Measurements from ENCODE around the gene CPZ.
A peak's percentile ranks its signal among the peaks of the same experiment; 100 is the strongest.

Gene CPZ

DNA sequence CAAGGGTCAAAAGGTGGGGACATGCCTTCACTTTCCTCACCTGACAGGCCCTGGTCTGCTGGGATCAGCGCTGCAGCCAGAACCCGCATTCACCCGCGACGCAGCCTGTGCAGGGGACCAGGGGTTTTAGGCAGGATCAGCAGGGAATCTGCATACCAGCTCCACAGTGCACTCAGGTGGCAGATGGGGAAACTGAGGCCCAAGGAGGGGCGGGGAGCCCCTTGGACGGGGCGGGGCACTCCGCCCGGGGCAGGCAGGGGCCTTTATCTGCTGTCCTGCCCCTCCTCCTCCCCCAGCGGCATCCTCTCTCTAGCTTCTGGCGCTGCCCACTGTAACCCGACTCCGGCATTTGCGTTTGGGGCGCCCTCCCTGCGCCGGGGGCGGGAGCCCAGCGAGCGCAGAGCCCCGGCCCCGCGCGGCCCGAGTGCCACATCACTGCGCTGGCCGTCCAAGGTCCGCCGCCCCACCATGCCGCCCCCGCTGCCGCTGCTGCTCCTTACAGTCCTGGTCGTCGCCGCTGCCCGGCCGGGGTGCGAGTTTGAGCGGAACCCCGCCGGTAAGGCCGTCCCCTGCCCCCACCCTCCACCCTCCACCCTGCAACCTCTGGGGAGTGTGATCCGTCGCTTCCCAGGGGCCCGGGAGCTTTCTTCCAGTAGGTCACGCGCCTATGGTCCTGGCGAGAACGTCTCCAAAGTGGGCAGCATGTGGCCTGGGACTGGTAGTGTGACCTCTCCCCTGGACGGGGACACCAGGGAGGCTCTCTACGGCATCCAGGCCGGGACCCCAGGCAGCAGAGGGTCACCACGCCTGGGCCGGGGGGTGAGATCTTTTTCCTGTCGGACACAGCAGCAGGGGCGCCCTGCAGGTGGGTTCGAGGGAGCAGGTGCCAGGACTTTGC, at the start of gene CPZ:
Gene CPZ, plus strand, starts transcription at position 400 of the 898 bp plus-strand sequence. Its CDS starts 69 bp downstream, at position 469.
- DNase-seq = peak; percentile 1

DNA sequence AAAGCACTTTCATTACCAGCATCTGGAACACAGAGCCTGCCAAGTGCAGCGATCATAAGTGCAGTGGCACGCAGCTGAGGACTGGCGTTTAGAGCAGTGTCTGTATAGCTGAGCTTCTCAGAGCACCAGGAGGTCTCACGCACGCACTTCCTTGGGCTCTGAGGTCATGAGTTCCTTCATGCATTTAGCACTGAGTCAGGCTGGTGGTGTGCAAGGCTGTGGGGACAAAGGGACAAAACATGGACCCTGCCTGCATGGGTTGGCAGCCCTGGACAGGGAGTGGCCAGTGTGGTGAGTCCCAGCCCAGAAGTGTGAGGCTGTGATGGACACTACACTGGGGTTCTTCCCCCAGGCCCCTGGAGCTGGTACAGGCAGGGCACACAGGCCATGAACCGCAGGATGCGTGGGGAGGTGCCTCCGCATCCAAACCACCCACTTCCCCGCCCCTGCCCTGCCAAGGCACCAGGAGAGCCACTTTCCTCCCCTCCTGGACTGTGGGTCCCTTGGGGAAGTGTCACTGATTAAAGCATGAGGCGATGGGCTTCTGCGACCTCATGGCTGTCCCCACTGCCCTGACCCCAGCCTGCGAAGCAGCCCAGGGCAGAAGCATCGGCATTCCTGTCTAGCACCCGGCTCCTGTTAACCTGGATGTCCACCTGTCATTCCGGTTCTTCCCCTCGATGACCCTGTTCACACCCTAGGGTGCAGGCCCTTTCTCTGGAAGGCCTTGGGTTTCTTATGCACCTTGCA, 49.6 kb upstream of the CPZ start:
- no peak for DNase-seq

DNA sequence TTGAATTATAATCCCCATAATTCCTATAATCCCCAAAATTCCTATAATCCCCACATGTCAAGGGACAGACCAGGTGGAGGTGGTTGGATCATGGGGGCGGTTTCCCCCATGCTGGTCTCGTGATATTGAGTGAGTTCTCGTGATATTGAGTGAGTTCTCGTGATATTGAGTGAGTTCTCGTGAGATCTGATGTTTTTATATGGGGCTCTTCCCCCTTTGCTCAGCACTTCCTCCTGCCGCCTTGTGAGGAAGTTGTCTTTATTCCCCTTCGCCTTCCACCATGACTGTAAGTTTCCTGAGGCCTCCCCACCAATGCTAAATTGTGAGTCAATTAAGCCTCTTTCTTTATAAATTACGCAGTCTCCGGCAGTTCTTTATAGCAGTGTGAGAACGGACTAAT, 48.9 kb upstream of the CPZ start:
- DNase-seq = no peak

DNA sequence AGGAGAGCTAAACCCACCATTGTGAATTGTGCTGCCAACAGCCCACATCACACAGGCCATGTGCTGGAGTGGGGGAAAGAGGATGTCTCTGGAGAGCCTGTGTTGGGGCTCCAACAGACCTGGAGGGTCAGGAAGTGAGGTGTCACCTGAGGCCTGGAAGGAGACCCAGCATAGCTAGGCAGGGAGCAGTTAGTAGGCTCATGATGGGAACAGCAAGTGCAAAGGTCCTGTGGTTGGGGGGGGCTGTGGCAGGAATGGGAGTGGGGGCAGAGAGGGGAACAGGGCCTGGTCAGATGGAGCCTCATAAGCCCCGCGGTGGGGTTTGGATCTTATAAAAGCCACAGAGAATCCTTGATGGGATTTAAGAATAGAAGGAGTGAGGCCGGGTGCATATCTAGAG, 48.3 kb upstream of the CPZ start:
- no peak for DNase-seq

DNA sequence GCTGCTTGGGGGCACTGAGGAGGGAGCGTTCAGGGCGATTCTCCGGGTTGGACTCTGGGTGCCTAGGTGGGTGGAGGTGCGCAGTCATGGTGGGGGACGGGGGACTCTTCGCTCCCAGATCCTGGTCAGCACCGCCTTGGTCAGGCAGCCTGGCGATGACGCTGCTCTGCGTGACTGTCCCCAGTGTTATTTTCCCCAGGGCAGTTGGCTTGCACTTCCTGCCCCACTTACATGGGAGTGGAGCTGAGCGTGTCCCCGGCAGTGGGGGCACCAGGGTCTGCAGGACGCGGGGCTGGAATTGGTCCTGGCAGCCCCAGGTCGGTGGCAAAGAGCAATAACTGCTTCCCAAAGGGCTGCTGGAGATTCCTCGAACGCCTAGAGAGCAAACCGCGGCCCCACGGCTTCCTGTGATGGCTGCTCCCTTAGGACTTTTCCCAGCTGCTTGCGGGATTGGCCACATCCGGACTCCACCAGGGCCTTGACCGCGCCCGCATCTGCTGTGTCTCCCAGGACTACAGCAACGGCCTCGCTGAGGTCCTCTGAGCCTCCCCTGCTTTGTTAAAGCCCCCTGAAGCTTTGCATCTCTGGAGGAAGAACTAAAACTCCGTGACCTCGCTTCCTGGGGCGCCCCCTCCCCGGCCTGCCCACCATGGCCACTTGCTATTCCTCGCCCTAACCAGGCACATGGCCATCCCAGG, 47.7 kb upstream of the CPZ start:
- DNase-seq = no peak

DNA sequence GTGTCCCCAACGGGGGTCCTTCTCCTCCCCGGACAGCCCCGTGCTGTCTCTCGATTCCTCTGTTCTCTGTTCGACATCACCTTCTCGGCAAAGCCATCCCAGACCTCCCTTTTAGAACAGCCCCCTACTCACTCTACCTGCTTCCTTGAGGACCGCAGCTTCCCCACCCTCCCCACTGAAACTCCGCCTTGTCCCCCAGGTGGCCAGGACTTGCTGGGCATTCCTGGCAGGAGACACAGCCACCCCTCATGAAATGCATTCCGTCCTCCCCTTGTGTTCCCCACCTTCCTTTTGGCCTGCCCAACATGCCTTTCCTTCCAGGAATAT, 47.2 kb upstream of the CPZ start:
- no peak for DNase-seq

DNA sequence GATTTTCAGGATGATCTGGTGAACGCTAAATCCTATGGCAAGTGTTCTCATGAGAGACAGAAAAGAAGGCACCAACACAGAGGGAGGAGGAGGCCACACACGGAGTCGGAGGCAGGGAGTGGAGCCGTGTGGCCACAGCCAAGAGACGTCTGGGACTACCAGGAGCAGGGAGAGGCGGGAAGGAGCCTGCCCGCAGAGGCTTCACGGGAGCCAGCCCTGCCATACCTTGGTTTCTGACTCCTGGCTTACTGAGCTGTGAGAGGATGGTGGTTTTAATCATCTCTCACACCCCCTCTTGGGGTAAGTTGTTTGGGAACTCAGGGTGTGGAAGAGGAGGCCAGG, 45.8 kb upstream of the CPZ start:
- no peak for DNase-seq

DNA sequence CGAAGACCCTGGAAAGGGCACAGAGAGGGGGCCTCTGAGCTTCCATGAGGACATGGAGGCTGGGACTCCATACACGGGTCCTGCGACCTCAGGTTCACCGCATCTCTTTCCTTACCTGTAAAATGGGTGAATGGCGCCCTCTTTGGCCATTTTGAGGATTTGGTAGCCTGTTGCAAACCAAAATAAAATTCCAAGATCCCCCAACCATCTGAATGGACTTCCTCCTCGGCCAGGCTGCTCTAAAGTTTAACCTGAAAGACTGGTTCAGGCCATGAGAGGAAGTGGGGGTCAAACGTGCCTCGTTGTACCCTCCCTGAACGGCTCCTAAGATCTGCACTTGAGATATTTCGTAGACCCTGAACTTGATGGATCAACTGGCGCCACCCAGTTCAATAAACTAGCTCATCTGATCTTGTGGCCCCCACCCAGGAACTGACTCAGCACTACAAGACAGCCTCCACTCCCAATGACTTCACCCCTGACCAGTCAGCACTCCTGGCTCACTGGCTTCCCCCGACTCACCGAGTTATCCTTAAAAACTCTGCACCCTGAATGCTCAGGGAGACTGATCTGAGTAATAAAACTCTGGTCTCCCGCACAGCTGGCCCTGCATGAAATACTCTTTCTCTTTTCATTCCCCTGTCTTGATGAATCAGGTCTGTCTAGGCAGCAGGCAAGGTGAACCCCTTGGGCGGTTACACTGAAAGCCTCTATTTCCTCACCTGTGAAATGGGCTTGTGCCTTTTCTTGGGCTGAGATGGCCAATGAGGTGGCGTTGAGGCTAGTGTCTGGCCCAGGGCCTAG, 45.3 kb upstream of the CPZ start:
- no peak for DNase-seq

DNA sequence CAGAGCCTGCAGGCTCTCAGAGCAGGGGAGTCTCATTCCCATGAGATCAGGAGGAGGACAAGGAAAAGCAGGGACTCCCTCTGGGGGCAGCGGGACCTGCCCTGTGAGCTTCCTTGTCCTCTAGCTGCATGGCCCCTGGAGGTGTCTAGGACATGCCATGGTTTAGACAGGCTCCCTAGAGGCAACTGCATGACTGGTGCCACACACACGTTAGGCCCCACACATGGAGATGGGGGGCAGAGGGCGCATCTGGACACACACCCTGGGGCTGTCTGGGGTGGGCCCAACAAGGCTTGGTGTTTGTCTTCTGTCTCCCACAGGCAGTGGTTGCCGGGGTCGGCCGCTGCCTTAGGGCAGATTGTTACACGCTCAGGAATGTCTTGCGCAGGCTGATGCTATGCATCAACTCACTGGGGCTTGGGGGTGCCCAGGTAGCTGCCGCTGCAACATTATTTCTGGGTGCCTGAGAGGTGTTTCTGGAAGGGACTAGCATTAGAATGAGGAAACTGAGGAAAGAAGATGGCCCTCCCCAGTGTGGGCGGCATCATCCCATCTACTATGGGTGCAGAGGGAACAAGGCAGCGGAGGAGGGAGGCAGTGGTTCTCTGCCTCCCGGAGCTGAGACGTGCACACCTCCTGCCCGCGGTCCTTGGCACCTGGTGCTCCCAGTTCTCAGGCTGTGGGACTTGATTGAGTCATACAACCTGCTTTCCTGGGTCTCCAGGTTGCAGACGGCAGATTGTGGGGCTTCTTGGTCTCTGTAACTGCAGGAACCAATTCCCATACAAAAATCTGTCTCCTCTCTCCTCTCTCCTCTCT, 44.4 kb upstream of the CPZ start:
- DNase-seq = no peak

DNA sequence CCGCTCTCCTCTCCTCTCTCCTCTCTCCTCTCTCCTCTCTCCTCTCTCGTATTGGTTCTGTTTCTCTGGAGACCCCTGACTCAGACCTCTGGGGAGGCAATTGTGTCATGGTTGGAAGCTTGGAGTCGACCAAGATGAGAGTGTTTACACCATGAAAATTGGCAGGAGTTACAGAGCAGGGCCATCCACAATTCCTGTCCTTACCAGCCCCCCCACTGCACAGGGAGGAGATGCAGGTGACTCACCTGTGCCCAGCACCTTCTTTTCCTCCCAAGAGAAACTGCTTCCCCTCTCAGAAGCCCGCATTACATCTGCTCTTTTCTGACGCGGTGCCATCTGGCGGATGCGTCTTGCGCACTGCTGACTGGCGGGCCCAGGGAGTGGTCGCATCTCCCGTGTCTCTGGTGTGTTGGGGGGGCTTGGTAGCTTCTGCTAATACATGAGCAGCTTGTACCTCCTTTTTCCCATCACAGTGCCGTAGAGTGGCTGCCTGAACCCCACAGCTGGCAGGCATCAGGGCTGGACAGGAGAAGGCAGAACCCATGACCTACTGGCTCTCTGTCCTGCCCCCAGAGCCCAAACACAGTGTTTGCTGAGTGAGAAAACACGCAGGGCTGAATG, 43.7 kb upstream of the CPZ start:
- no peak for DNase-seq

DNA sequence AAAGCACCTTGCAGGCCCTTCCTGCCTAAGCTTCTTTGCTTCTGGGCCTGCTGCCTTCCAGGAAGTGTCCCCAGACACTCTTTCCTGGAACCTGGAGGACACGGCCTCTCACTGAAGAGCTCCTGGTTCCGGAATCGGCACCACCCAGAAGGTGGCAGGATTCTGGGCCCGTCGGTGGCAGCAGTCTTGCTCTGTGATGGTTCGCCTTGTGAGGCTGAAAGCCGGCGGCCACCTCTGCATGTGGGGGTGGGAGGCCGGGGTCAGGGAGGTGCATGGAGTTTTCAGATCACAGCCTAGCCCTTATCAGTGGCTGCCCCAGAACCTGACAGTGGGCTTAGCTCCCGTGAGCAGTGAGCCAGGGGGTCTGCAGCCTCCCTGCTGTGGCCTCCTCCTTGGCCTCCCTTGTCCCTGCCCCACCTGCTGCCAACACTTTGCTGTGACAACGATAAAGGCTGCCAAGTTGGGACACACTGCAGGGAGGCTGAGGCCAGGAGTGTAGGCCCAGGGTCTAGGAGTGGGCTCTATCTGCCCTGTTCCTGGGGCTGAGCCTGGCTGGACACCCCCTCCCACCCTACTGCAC, 43.1 kb upstream of the CPZ start:
- no peak for DNase-seq

DNA sequence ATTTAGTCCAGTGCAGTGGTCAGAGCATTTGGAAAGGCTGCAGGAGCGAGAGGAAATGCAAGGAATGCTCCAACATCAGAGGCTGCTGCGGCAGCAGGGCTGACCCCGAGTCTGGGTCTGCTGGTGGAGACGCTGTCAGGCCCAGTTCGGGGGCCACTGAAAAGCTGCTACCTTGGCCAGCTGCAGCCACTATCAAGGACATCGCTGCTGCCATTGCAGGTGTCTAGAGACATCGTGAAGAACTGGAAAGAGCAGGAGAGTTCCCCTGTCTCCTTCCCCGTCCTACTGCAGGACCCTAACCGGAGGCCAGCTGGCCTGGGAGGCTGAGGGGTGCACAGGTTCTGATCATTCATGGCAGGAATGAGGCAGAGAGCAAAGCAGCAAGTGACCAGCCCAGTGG, 41.9 kb upstream of the CPZ start:
- no peak for DNase-seq

DNA sequence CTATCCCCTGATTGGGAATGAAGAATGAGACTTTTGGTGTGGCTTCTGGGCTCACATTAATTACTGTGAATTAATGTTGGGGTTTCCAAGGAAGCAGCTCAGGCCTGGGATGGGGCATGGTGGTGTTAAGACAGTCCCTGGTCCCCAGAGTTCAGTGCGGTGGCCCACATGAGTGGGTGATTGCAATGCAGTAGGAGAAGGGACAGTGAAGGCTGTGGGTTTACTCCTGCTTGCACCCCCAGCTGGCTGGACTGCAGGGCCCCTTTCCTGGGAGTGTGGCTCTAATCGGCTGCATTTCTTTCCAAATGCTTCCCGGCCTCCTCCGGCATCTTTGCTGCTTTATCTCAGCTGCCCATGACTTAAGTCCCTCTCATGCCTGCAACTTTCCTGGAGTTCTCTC, 40.5 kb upstream of the CPZ start:
- DNase-seq = no peak

DNA sequence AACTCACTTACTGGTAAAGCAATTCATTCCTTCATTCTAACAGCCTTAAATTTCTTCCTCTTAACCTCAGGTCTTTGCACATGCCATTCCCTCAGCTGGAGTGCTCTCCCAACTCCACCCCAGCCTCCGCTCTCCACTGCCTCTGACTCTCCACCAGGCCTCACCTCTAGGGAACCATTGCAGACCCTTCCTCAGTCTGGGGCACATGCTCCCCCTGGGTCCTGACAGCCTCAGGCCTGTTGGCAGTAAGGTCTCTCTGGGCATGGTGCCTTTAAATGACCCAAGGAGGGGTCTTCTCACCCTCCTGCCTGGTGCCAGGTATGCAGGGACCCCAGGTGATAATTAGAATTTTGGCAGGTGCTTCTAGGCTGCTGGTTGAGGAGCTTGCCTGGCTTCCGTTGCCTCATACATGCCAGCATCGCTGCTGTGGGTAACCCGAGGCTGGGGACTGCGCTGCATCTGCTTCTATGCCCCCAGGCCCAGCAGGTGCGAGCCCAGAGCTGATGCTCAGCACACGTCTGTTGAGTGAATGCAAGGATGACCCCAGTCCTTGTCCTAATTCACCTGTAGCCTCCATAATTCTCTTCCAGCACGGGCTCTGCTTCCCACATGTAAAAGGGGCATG, 39.9 kb upstream of the CPZ start:
- DNase-seq = no peak

DNA sequence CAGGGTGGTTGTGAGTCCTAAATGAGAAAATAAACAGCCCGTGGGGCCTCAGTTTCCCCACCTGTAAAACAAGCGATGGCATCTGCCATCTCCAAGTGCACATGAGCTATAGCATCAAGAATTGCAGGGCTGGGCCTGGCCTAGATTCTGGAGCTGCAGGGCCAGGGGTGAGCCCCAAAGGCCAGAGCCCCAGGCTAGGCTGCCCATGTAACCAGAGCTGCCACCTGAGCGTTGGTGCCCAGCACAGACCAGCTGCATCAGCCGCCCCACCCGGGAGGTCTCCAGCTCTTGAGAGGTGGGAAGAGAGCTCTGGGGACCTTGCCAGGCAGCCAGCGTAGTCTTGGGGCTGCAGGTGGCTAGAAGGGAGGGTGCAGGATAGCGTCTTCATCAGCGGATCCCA, 39.3 kb upstream of the CPZ start:
- no peak for DNase-seq

DNA sequence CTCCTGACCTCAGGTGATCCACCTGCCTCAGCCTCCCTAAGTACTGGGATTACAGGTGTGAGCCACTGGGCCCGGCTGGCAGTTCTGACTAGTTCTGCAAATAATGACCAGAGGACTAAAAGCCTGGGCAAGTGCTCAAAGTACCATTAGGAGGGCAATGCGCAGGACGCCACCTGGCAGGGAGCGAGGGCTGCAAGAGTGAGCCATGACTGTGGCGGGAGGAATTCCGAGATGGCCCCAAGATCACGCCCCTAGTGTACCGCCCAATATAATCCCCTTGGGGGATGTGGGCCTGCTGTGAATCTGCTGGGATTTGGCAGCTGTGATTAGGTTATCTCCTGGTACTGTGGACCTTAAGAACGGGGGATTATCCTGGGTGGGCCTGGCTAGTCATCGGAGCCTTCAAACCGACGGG, 38.6 kb upstream of the CPZ start:
- no peak for DNase-seq

DNA sequence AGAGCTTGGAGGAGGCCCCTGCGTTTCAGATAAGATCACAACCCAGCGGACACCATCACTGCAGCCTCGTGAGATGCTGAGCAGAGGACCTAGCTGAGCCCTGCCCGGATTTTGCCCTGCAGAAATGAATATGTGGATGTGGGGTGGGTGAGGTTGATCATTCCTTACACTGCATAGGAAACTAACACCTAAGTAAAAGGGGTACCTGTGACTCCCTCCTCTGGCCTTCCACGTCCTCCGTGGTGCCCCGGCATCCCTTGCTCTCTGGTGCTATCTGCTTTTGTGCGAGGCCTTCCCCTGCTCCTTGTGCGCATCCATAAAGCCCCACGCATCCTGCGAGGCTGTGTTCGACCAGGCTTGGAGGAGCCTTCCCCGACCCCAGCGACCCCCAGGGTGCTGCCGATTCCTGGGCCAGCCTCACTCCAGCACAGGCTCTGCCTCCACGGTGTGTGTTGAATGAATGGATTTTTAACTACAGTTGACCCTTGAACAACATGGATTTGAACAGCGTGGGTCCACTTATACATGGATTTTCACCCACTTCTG, 37.9 kb upstream of the CPZ start:
- no peak for DNase-seq

DNA sequence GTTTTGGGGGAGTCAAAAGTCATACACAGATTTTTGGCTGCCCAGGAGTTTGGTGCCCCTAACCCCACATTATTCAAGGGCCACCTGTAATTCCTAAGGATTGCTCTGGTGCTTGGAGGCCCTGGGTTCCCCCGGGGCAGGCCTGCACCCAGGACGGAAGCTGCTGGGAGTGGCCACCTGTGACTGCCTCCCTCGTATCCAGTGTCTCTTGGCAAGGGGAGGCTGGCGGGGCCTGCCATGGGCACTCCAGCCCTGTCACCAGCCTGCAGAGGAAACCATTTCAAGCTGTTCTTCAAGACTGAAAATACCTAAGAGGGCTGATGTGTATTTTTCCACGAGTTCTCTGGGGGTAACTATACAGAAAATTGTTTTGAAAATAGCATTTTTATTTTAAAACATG, 36.8 kb upstream of the CPZ start:
- no peak for DNase-seq

DNA sequence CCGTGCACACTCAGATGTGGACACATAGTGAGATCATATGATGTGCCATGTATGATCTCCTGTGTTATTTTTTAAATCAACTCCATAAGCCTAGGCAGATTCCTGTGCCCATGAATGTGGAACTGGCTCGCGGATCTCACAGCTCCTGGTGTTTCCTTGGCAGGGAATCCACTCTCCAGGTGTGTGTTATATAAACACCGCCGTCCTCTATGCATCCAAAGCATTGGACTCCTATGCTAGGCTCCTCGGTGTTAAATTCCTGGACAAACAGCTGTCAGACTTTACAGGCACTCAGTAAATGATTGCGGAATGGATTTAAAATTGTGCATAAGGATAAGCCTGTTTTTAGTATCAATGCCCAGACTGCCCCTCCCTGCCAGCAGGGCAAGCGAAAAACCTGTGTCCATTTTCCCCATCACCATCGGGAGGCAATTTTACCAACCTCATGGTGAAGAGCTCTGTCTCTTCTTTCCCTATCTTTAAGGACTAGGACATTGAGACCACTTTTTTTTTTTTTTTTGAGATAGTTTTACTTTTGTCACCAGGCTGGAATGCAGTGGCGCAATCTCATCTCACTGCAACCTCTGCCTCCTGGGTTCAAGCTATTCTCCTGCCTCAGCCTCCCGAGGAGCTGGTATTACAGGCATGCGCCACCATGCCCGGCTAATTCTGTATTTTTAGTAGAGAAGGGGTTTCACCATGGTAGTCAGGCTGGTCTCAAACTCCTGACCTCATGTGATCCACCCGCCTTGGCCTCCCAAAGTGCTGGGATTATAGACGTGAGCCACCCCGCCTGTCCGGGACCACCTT, 36.0 kb upstream of the CPZ start:
- no peak for DNase-seq
